GM13976 (cell line): ENCODE data around the gene COX5B.

Experiments
- DNase-seq: peaks from one replicate; pipeline ENCODE4 v3.0.0; 2012; ENCODE audit warnings: low spot score
- in situ Hi-C: fragments of 300-500 bp; cut with MboI; formaldehyde crosslinking; loops from one replicate; pipeline ENCODE4 v1.12.0; 2022; ENCODE audit warnings: low sequenced_read_pairs, mixed read lengths, inconsistent platforms; ENCODE audit not compliant: unreplicated experiment
- TF ChIP-seq, protein P1 (sequence below): IDR thresholded peaks from 2 replicates; pipeline ENCODE4 v1.5.1; 2012; ENCODE audit warnings: borderline replicate concordance, mild to moderate bottlenecking; ENCODE audit not compliant: insufficient read depth; ENCODE audit errors: extremely low read depth, missing control alignments, control extremely low read depth

The COX5B gene

DNA sequence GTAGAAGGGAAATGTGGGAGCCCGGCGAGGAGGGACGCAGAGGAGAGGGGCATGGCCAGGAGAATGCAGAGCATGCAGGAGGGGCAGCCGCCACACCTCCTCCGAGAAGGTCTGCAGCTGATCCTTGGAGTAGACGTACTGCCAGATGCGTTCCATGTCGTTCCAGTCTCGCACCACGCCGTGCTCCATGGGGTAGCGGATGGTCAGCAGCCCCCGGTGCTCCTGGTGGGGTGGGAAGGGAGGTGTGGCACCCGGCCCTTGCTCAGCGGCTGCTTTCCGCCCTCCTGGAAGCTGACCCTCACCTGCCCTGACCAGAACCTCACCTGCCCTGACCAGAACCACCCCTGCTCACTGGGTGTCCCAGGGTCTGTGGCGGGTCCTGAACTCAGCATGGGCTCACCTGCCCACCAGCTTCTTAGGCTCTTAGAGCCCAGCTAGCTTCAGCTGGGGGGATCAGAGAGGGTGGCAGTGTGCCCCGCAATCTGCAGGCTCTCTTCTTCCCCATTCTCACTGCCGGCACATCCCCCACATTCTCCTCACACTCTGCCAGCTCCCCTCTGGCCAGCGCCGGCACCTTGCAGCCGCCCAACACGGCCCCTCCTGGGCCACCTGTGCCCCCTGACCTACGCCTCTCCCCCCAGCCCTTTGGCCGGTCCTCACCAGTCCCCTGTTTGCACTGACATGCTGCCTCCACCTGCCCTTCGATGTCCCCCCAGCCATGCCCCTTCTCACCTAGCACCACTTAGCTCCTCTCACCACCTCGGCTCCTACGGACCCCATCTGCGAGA lies 13.6 kb downstream of the COX5B start:
- no peak for DNase-seq
- TF ChIP-seq, protein P1, sequence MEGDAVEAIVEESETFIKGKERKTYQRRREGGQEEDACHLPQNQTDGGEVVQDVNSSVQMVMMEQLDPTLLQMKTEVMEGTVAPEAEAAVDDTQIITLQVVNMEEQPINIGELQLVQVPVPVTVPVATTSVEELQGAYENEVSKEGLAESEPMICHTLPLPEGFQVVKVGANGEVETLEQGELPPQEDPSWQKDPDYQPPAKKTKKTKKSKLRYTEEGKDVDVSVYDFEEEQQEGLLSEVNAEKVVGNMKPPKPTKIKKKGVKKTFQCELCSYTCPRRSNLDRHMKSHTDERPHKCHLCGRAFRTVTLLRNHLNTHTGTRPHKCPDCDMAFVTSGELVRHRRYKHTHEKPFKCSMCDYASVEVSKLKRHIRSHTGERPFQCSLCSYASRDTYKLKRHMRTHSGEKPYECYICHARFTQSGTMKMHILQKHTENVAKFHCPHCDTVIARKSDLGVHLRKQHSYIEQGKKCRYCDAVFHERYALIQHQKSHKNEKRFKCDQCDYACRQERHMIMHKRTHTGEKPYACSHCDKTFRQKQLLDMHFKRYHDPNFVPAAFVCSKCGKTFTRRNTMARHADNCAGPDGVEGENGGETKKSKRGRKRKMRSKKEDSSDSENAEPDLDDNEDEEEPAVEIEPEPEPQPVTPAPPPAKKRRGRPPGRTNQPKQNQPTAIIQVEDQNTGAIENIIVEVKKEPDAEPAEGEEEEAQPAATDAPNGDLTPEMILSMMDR = no peak
- in situ Hi-C loops = no loop called here

GRCh38 chr2:97660044-97660774 lies 14.3 kb downstream of the COX5B start:
- DNase-seq = no peak
- in situ Hi-C loops = no loop called here
- TF ChIP-seq, protein P1 = no peak

DNA sequence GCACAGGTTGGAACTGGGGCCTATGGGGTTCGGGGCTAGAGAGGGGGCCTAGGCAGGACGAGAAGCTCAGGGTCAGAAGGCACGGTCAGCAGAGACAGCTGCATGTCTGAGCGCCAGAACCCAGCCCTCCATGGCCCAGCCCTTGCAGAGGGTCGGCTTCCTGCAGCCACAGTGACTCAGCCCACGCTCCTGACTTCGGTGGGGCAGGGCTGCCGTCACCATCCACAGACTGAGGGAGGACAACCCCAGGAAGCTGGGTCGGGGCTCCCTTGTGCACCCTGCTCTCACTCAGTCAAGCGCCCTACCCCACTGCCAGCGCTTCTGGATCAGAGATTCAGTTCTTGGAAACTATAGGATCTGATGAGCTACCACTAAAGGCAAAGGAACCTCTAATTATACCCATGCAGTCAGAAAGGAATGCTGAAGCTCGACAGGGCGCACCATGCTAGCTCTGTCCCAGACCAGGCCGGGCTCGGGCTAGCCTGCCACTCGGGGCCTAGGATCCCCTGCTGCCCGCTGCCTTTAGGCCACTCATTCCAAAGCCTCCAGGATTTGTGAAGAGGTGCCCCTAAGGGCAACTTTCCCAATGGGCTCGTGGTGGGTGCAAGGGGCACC lies 15.0 kb downstream of the COX5B start:
- in situ Hi-C loops = no loop called here
- TF ChIP-seq, protein P1 = no peak
- DNase-seq = no peak

DNA sequence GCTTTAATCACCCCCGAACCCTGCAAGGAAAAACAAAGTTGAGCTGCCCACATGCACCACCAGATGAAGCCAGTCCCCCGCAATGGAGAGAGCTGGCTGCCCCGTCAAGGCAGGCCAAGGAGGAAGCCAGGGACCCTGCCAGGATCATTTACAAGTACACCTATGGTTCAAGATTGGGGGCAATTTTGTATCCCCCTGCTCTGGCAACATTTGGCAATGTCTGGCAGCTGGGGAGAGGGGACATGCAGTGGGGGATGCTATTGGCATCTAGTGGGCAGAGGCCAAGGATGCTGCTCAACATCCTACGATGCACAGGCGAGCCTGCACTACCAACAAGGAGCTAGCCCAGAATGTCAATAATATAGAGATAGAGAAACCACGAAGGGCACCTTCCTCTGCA lies 16.1 kb downstream of the COX5B start:
- in situ Hi-C loops = no loop called here
- DNase-seq = no peak
- TF ChIP-seq, protein P1 = no peak

DNA sequence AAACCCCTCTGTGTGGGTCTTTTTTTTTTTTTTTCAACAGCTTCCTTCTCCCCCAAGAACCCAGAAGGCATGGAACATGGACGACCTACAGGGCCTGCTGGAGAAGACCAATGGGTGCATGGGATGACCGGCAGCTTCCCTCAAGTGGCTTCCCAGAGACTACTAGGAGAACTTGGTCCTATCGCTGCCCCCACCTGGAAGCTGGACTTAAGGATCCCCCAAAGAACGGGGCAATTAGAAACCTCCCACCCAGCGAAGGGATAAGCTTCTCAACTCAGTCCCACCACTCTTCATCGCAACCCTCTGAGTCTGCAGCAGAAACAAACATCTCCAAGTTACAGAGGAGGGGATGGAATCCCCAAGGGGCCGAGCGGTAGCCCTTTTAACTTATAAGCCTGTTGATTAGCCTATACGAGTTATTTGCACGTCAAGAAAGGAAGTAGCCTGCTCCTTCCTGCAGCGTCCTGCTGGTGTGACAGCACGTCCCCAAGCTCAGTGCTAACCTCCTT lies 16.6 kb downstream of the COX5B start:
- DNase-seq = no peak
- in situ Hi-C loops = no loop called here
- TF ChIP-seq, protein P1 = no peak

GRCh38 chr2:97662895-97663625 lies 17.2 kb downstream of the COX5B start:
- in situ Hi-C loops = no loop called here
- TF ChIP-seq, protein P1 = no peak
- peak; percentile 82 for DNase-seq
